GM21390 (cell line): ENCODE data around the gene CYRIA.
A peak's percentile ranks its signal among the peaks of the same experiment; 100 is the strongest.

Source experiments
- ATAC-seq: cut with Tn5 transposase; IDR thresholded peaks from one replicate; pipeline ENCODE4 v1.9.1; 2021; ENCODE audit not compliant: unreplicated experiment

The CYRIA gene

GRCh38 chr2:16665748-16666448, at the start of gene CYRIA:
CYRIA (minus strand) TSS chr2:16665834; CDS start chr2:16588119, 77,715 bp downstream.
- ATAC-seq, result peak; percentile 63

- ATAC-seq, result peak; percentile 86
Observed at GRCh38 chr2:16713011-16713423, 47.4 kb upstream of the CYRIA start.

- ATAC-seq, result no peak
Observed at GRCh38 chr2:16709769-16710168, 44.1 kb upstream of the CYRIA start.

- ATAC-seq, result no peak
Observed at GRCh38 chr2:16708173-16708572, 42.5 kb upstream of the CYRIA start.

- ATAC-seq, result no peak
Observed at GRCh38 chr2:16707014-16707623, 41.5 kb upstream of the CYRIA start.

- ATAC-seq, result no peak
Observed at GRCh38 chr2:16700551-16701259, 35.1 kb upstream of the CYRIA start.

GRCh38 chr2:16693854-16694253, 28.2 kb upstream of the CYRIA start:
- ATAC-seq, result no peak

GRCh38 chr2:16691261-16691660, 25.6 kb upstream of the CYRIA start:
- ATAC-seq, result no peak

GRCh38 chr2:16687955-16688354, 22.3 kb upstream of the CYRIA start:
- ATAC-seq, result no peak

GRCh38 chr2:16687222-16687621, 21.6 kb upstream of the CYRIA start:
- no peak for ATAC-seq

- ATAC-seq, result no peak
Observed at GRCh38 chr2:16686641-16687040, 21.0 kb upstream of the CYRIA start.

GRCh38 chr2:16685340-16685715, 19.7 kb upstream of the CYRIA start:
- ATAC-seq, result no peak

- ATAC-seq, result no peak
Observed at GRCh38 chr2:16684676-16685339, 19.2 kb upstream of the CYRIA start.

- ATAC-seq, result no peak
Observed at GRCh38 chr2:16683576-16683975, 17.9 kb upstream of the CYRIA start.

GRCh38 chr2:16682431-16683118, 16.9 kb upstream of the CYRIA start:
- no peak for ATAC-seq

GRCh38 chr2:16680781-16681180, 15.1 kb upstream of the CYRIA start:
- ATAC-seq, result no peak

GRCh38 chr2:16680304-16680703, 14.7 kb upstream of the CYRIA start:
- no peak for ATAC-seq

GRCh38 chr2:16678964-16679363, 13.3 kb upstream of the CYRIA start:
- no peak for ATAC-seq

- no peak for ATAC-seq
Observed at GRCh38 chr2:16677875-16678274, 12.2 kb upstream of the CYRIA start.

GRCh38 chr2:16675781-16676180, 10.1 kb upstream of the CYRIA start:
- no peak for ATAC-seq

- no peak for ATAC-seq
Observed at GRCh38 chr2:16674154-16674553, 8.5 kb upstream of the CYRIA start.
